GM12878 (cell line): Measurements from ENCODE around the gene ZBED2. TPM values are rescaled to one million over a fixed set of nuclear protein-coding genes. Genes with fewer than 3 reads are reported as not detected.

Source experiments
- ATAC-seq: fragments of 200-7000 bp; cut with Tn5 transposase; 3 replicates; pipeline ENCODE4 v1.9.1; 2020; ENCODE audit warnings: mild to moderate bottlenecking, moderate library complexity
- BruUV-seq: library from RNA; stranded (reverse); fragments of 400-500 nt; replicated peaks from 2 replicates; lab custom pipeline; 2021; lab: Mats Ljungman, UMichigan
- CTCF ChIA-PET: fragments of 300-600 bp; sonication (Branson Sonifier 250); formaldehyde crosslinking; extraction: SDS; loops from one replicate; lab custom pipeline; 2021; ENCODE audit warnings: inconsistent platforms; lab: Yijun Ruan, JAX
- POLR2A ChIA-PET: fragments of 350-600 bp; formaldehyde crosslinking; extraction: SDS; loops from one replicate; lab custom pipeline; 2021; ENCODE audit warnings: inconsistent platforms; lab: Charles Lee
- RAD21 ChIA-PET: fragments of 300-600 bp; sonication (Branson Sonifier 250); formaldehyde crosslinking; loops from one replicate; lab custom pipeline; 2023; ENCODE audit warnings: antibody characterized with exemption; ENCODE audit not compliant: unreplicated experiment; lab: Charles Lee
- SMC1A ChIA-PET: fragments of 300-600 bp; sonication (Branson Sonifier 250); formaldehyde crosslinking; loops from one replicate; lab custom pipeline; 2023; ENCODE audit not compliant: unreplicated experiment, uncharacterized antibody; lab: Charles Lee
- DNase-seq: peaks from one replicate; pipeline ENCODE4 v3.0.0-alpha.2; 2011; ENCODE audit warnings: low read depth, low spot score
- FAIRE-seq: peaks from 3 replicates; lab custom pipeline; 2011; peaks lifted over from hg19 to GRCh38; lab: Jason Lieb, UNC
- H2AFZ ChIP-seq: 2 replicates; pipeline ENCODE4 v1.6.0; 2011; ENCODE audit warnings: low read depth, low read length, control low read depth; ENCODE audit not compliant: control insufficient read depth
- H3K27ac ChIP-seq: 2 replicates; pipeline ENCODE4 v1.5.1; 2011; ENCODE audit warnings: control low read depth; ENCODE audit not compliant: control insufficient read depth, insufficient read depth
- H3K27me3 ChIP-seq, 2 experiments: replicated peaks in 1 of 2; 2 replicates each; pipeline versions ENCODE4 v1.6.0 to v1.6.1; 2011; ENCODE audit warnings: low read length in 1 of 2; ENCODE audit not compliant: control insufficient read depth in 2 of 2, insufficient read depth in 2 of 2
- H3K36me3 ChIP-seq, 2 experiments: 2 replicates each; pipeline ENCODE4 v1.5.1; 2011; ENCODE audit warnings: low read length in 1 of 2; ENCODE audit not compliant: control insufficient read depth in 2 of 2, insufficient read depth in 2 of 2
- H3K4me1 ChIP-seq: 2 replicates; pipeline ENCODE4 v1.6.1; 2011; ENCODE audit warnings: mild to moderate bottlenecking, low read length, moderate library complexity, mixed read lengths; ENCODE audit not compliant: control insufficient read depth, insufficient read depth
- H3K4me2 ChIP-seq: 2 replicates; pipeline ENCODE4 v1.6.0; 2011; ENCODE audit warnings: control low read depth; ENCODE audit not compliant: control insufficient read depth, insufficient read depth
- H3K4me3 ChIP-seq: fragments of 200-600 bp; sonication (generic); 2 replicates; pipeline ENCODE4 v1.5.1; 2016
- H3K79me2 ChIP-seq: 2 replicates; pipeline ENCODE4 v1.6.0; 2011; ENCODE audit warnings: low read length; ENCODE audit not compliant: control insufficient read depth, insufficient read depth
- H3K9ac ChIP-seq: 2 replicates; pipeline ENCODE4 v1.8.0; 2011; ENCODE audit warnings: low read length, control low read depth, mixed read lengths; ENCODE audit not compliant: control insufficient read depth, insufficient read depth
- H3K9me3 ChIP-seq: replicated peaks from 3 replicates; pipeline ENCODE4 v1.5.1; 2011; ENCODE audit warnings: mild to moderate bottlenecking, low read length; ENCODE audit not compliant: control insufficient read depth, insufficient read depth
- H4K20me1 ChIP-seq: 2 replicates; pipeline ENCODE4 v1.6.0; 2011; ENCODE audit not compliant: control insufficient read depth, insufficient read depth
- ATF7 ChIP-seq: fragments of 450-650 bp; IDR thresholded peaks from 2 replicates; pipeline ENCODE4 v1.6.1; 2016; ENCODE audit warnings: low read depth, mild to moderate bottlenecking
- CREB1 ChIP-seq: IDR thresholded peaks from 2 replicates; pipeline ENCODE4 v1.6.1; 2012; ENCODE audit warnings: low read depth, mild to moderate bottlenecking, inconsistent platforms
- CUX1 ChIP-seq: IDR thresholded peaks from 2 replicates; pipeline ENCODE4 v1.6.1; 2012; ENCODE audit warnings: improper control_type of control experiment, low read depth, low read length; ENCODE audit not compliant: insufficient replicate concordance
- E2F4 ChIP-seq: IDR thresholded peaks from 2 replicates; pipeline ENCODE4 v1.6.1; 2012; ENCODE audit warnings: low read depth, low read length, improper control_type of control experiment
- EED ChIP-seq: sonication (generic); IDR thresholded peaks from 2 replicates; pipeline ENCODE4 v1.6.1; 2016; ENCODE audit warnings: antibody characterized with exemption, low read depth
- ELK1 ChIP-seq: IDR thresholded peaks from 2 replicates; pipeline ENCODE4 v1.6.1; 2012; ENCODE audit warnings: low read depth, low read length, improper control_type of control experiment
- GABPA ChIP-seq: IDR thresholded peaks from 2 replicates; pipeline ENCODE4 v1.6.1; 2014; ENCODE audit warnings: antibody characterized with exemption, low read depth, mild to moderate bottlenecking, inconsistent platforms
- HDAC2 ChIP-seq: fragments of 200-600 bp; sonication (generic); IDR thresholded peaks from 2 replicates; pipeline ENCODE4 v1.6.1; 2017
- HDGF ChIP-seq: fragments of 450-650 bp; IDR thresholded peaks from 2 replicates; pipeline ENCODE4 v1.6.1; 2016; ENCODE audit warnings: antibody characterized with exemption
- MEF2B ChIP-seq: fragments of 450-650 bp; IDR thresholded peaks from 2 replicates; pipeline ENCODE4 v1.6.1; 2018; ENCODE audit warnings: mild to moderate bottlenecking, moderate library complexity; ENCODE audit not compliant: partially characterized antibody, poor library complexity, severe bottlenecking
- PAX5 ChIP-seq: IDR thresholded peaks from 2 replicates; pipeline ENCODE4 v1.6.1; 2011; ENCODE audit warnings: low read depth, low read length, borderline replicate concordance
- POU2F2 ChIP-seq: IDR thresholded peaks from 3 replicates; pipeline ENCODE4 v1.6.1; 2011; ENCODE audit warnings: low read depth, mild to moderate bottlenecking, low read length, borderline replicate concordance
- RAD51 ChIP-seq: fragments of 450-650 bp; IDR thresholded peaks from 2 replicates; pipeline ENCODE4 v1.6.1; 2016; ENCODE audit warnings: moderate library complexity, mild to moderate bottlenecking, inconsistent platforms
- RFX5 ChIP-seq: IDR thresholded peaks from 2 replicates; pipeline ENCODE4 v1.6.1; 2011; ENCODE audit warnings: low read depth, low read length, improper control_type of control experiment
- SP1 ChIP-seq: IDR thresholded peaks from one replicate; pipeline ENCODE4 v1.6.1; 2011; ENCODE audit warnings: low read depth, low read length
- SPI1 ChIP-seq: IDR thresholded peaks from 2 replicates; pipeline ENCODE4 v1.6.1; 2011; ENCODE audit warnings: low read depth, mild to moderate bottlenecking, low read length, moderate library complexity, borderline replicate concordance; ENCODE audit not compliant: insufficient read depth
- SUPT20H ChIP-seq: IDR thresholded peaks from 2 replicates; pipeline ENCODE4 v1.6.1; 2011; ENCODE audit warnings: low read depth, mild to moderate bottlenecking, low read length, moderate library complexity, borderline replicate concordance; ENCODE audit not compliant: control insufficient read depth
- in situ Hi-C: fragments of 300-500 bp; cut with MboI; formaldehyde crosslinking; loops from 9 replicates; pipeline ENCODE4 v1.14.3; 2018; ENCODE audit warnings: mixed read lengths
- intact Hi-C: fragments of 100-400 bp; cut with micrococcal nuclease; formaldehyde crosslinking; loops from one replicate; pipeline ENCODE4 v1.14.2; 2022; ENCODE audit not compliant: unreplicated experiment
- polyA plus RNA-seq, 11 experiments: library from polyadenylated mRNA; depleted of rRNA in 4 of 11; unstranded in 6 of 11; stranded (reverse) in 5 of 11; fragments of >200 nt; fragmentation: Nextera tagmentation in 4 of 11; fragmentation: Illumina TruSeq in 1 of 11; extraction: Ambion mirVana in 4 of 11; extraction: Trizol in 1 of 11; gene quantifications; 1 replicate in 1 of 11; 2 replicates in 10 of 11; pipeline versions ENCODE4 v1.2.1 to v1.2.3, GENCODE V29; 2011 to 2016; ENCODE audit warnings: inconsistent platforms in 2 of 11, missing spikeins in 2 of 11, low read depth in 1 of 11
- total RNA-seq, 4 experiments: library from RNA; depleted of rRNA in 3 of 4; stranded (reverse); fragments of >200 nt in 3 of 4; fragmentation: Illumina TruSeq in 1 of 4; extraction: Trizol in 1 of 4; gene quantifications; 2 replicates each; pipeline versions ENCODE4 v1.2.1 to v1.2.3, GENCODE V29; 2013 to 2021

The ZBED2 gene
- total and polyA plus RNA-seq, 10 of the 15 experiments (the other 5 are each of a cell fraction or from before 2014, with no cell fraction given): 0.02 to 0.24 (median 0.08) TPM; not detected in 3

- no peak for TF ChIP-seq RFX5
- no peak for TF ChIP-seq POU2F2
- TF ChIP-seq E2F4: no peak
Measured at GRCh38 chr3:111619833-111620232, 24.7 kb upstream of the ZBED2 start (continued).

GRCh38 chr3:111618945-111619344 lies 23.8 kb upstream of the ZBED2 start:
- no TSS peak for BruUV-seq
- ATAC-seq (peak; percentile 43; the same call in 1 of the 3 replicates), DNase-seq (no peak), FAIRE-seq (no peak)
- CTCF ChIA-PET: interaction anchor here (0.9 to 4.9 kb wide), 7 partner anchors 15 to 78 kb away, joined by 3 to 61 read pairs (median 3); no protein-coding TSS in a partner anchor
- Histone ChIP-seq H3K9ac (no peak overlapping the region), H3K9me3 (no peaks in the 10 kb centered on the region), H3K27ac (no peak overlapping the region), H3K4me1 (no peaks in the 10 kb centered on the region), H3K4me2 (no peak overlapping the region), H3K27me3 (no peaks in the 10 kb centered on the region; a peak in 1 of 4 replicates), H4K20me1 (no peaks in the 10 kb centered on the region), H3K36me3 (no peaks in the 10 kb centered on the region), H3K79me2 (no peaks in the 10 kb centered on the region), H3K4me3 (no peak overlapping the region), H2AFZ (no peak overlapping the region)
- in situ Hi-C loops: no loop called here
- RAD21 ChIA-PET: interaction anchor here (0.7 to 5.0 kb wide), 9 partner anchors 24 to 643 kb away, joined by 3 to 30 read pairs (median 3); partner anchors contain the start of genes ABHD10 and ZBED2
- SMC1A ChIA-PET: interaction anchor here (0.8 to 4.4 kb wide), 5 partner anchors 9 to 40 kb away, joined by 3 to 41 read pairs (median 4); no protein-coding TSS in a partner anchor
- intact Hi-C loops: no loop called here
- POLR2A ChIA-PET: interaction anchor here (0.9 to 1.2 kb wide), 2 partner anchors 9 to 29 kb away, joined by 3 to 4 read pairs; no protein-coding TSS in a partner anchor
- TF ChIP-seq HDAC2 (no peak), CREB1 (no peak), ATF7 (peak; percentile 63), SP1 (no peak), MEF2B (peak; percentile 36), SUPT20H (no peak), EED (no peak), RAD51 (peak; percentile 25; the same call in 1 of the 2 replicates), GABPA (no peak), PAX5 (no peak), HDGF (no peak), ELK1 (no peak), CUX1 (no peak), SPI1 (no peak)
